Lower leg skin (tissue), 4 donors: ENCODE measurements around the gene RMND5B. TPM values are rescaled to one million over a fixed set of nuclear protein-coding genes. Genes with fewer than 3 reads are reported as not detected.
A peak's percentile ranks its signal among the peaks of the same experiment; 100 is the strongest.

Source experiments
- DNase-seq, 2 donors: peaks; one replicate each; pipeline ENCODE4 v3.0.0-alpha.2; 2019; ENCODE audit warnings: low spot score in 2 of 2
- H3K4me3 ChIP-seq: fragments of 200-600 bp; sonication (generic); 2 replicates; pipeline ENCODE4 v1.5.1; 2017; ENCODE audit warnings: mild to moderate bottlenecking, low read depth; ENCODE audit not compliant: poor library complexity, severe bottlenecking
- CTCF ChIP-seq, 3 donors: fragments of 450-650 bp; IDR thresholded peaks; one replicate each; pipeline ENCODE4 v1.5.1; 2016; ENCODE audit warnings: antibody characterized with exemption in 3 of 3, mild to moderate bottlenecking in 3 of 3, moderate library complexity in 2 of 3
- POLR2A ChIP-seq, 2 donors: fragments of 450-650 bp; IDR thresholded peaks; one replicate each; pipeline ENCODE4 v1.6.1; 2016 to 2017; ENCODE audit warnings: antibody characterized with exemption in 2 of 2, mild to moderate bottlenecking in 1 of 2, moderate library complexity in 1 of 2
- WGBS, 2 donors: methylation state at CpG; one replicate each; pipeline ENCODE4 v1.1.5; 2018; 5-methylcytosine and 5-hydroxymethylcytosine counted together
- intact Hi-C: fragments of 100-400 bp; cut with DNase I; formaldehyde crosslinking; loops from one replicate; pipeline ENCODE4 v1.15.0; 2023; ENCODE audit warnings: low total_unique reads
- total RNA-seq, 4 donors: library from RNA; depleted of rRNA; stranded (reverse); fragments of >200 nt; gene quantifications; one replicate each; pipeline ENCODE4 v1.1.0, GENCODE V29; 2016

The RMND5B gene
- total RNA-seq, 4 donors from 2014 or later, result 47.4 to 83.2 (median 56.2) TPM

- WGBS, 2 donors, result 45 to 59% methylated on average over 5 to 10 of the region's 10 CpGs
- intact Hi-C loops, result no loop called here
- H3K4me3 ChIP-seq, result no peak overlapping the region
- no peak for DNase-seq
- TF ChIP-seq POLR2A (IDR thresholded peaks at IDR 0.05) (no peak), CTCF (IDR thresholded peaks at IDR 0.05) (no peak)
These were observed 13.1 kb downstream of the RMND5B start for GRCh38 chr5:178143901-178144300.

- TF ChIP-seq CTCF (IDR thresholded peaks at IDR 0.05), result no peak
- TF ChIP-seq POLR2A (IDR thresholded peaks at IDR 0.05), result no peak
- DNase-seq, result peak in 1 of 2 donors; percentile 59
- 48% methylated on average over 13 of the region's 14 CpGs for WGBS, 2 donors
- no peak overlapping the region for H3K4me3 ChIP-seq
- intact Hi-C loops, result loop anchor here (5.0 kb wide), 1 partner anchor 69 kb away; no protein-coding TSS in a partner anchor
These were observed 15.4 kb downstream of the RMND5B start for GRCh38 chr5:178145965-178146820.

GRCh38 chr5:178147406-178147805 lies 16.6 kb downstream of the RMND5B start:
- intact Hi-C loops, result loop anchor here (5.0 kb wide), 1 partner anchor 70 kb away; no protein-coding TSS in a partner anchor
- no peak for DNase-seq
- TF ChIP-seq CTCF (IDR thresholded peaks at IDR 0.05), result no peak
- no peak for TF ChIP-seq POLR2A (IDR thresholded peaks at IDR 0.05)
- 83 to 86% methylated on average over 15 of the region's 15 CpGs for WGBS, 2 donors
- H3K4me3 ChIP-seq, result no peak overlapping the region

GRCh38 chr5:178149199-178149932 lies 18.6 kb downstream of the RMND5B start:
- no peak overlapping the region for H3K4me3 ChIP-seq
- no peak for TF ChIP-seq POLR2A (IDR thresholded peaks at IDR 0.05)
- no peak for TF ChIP-seq CTCF (IDR thresholded peaks at IDR 0.05)
- 67 to 75% methylated on average over 11 of the region's 11 CpGs for WGBS, 2 donors
- intact Hi-C loops, result loop anchor here (5.0 kb wide), 1 partner anchor 72 kb away; no protein-coding TSS in a partner anchor
- DNase-seq, result no peak

- WGBS, 2 donors, result 61 to 78% methylated on average over 11 of the region's 11 CpGs
- DNase-seq, result no peak
- H3K4me3 ChIP-seq, result no peak overlapping the region
- TF ChIP-seq CTCF (IDR thresholded peaks at IDR 0.05) (no peak), POLR2A (IDR thresholded peaks at IDR 0.05) (no peak)
- intact Hi-C loops, result no loop called here
These were observed 20.3 kb downstream of the RMND5B start for GRCh38 chr5:178150977-178151734.
